ENCODE measurements around the gene LRRC28.

DNA sequence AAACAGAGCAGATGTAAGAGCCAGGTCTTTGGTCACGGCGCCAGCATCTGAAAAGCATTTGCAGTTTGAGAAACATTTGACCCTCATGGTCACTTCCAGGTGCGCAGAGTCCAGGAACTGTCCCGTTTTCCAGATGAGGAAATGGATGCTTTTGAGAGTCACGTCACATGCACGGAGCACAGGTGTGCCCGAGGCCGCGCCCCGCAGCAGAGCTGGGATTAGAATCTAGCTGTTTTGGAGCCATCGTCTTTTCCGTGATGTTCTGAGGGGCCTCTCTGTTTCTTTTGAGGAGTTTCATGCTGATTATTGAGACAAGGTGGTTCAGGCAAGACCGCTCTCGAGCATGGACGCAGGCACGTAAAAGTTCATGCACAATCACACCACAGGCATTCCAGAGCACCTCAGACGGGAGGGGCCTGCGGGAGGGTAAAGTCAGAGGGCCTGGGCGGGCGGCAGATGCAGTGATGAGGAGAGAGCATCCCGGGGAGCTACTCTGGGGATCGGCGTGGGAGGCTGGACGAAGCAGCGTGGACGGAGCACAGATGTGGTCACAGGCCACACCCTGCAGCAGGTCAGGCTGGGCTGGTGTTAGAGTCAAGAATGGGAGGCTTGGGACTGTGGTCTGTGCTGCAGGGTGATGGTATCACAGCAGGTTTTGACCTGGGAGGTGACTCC lies 175.3 kb downstream of the LRRC28 start:
- no peak for TF ChIP-seq CTCF (conservative IDR thresholded peaks at IDR 0.05 in 1 of 2, IDR thresholded peaks at IDR 0.05 in 1 of 2; ENCODE audit: low read depth in 1 of 2, low read length in 2 of 2)
- TF ChIP-seq EZH2 (IDR thresholded peaks at IDR 0.05; ENCODE audit: low read length, missing control alignments), result no peak
